Mucosa of gallbladder (tissue), 1 donor: ENCODE measurements around the gene SRF. TPM values are rescaled to one million over a fixed set of nuclear protein-coding genes. Genes with fewer than 3 reads are reported as not detected.
"Not testable (repeated sequence)": the region's sequence is repeated elsewhere in the genome, so short reads cannot be mapped to it uniquely, and the experiment has no call there.

ENCODE experiments used
- DNase-seq: peaks from one replicate; pipeline ENCODE4 v3.0.0-alpha.2; 2020; ENCODE audit warnings: low spot score
- total RNA-seq: library from RNA; stranded (reverse); gene quantifications from one replicate; pipeline ENCODE4 v1.2.1, GENCODE V29; 2021
- donor health status: DM: no; HTN: no; CAD: no.

Gene SRF
- 50.5 TPM for total RNA-seq

DNA sequence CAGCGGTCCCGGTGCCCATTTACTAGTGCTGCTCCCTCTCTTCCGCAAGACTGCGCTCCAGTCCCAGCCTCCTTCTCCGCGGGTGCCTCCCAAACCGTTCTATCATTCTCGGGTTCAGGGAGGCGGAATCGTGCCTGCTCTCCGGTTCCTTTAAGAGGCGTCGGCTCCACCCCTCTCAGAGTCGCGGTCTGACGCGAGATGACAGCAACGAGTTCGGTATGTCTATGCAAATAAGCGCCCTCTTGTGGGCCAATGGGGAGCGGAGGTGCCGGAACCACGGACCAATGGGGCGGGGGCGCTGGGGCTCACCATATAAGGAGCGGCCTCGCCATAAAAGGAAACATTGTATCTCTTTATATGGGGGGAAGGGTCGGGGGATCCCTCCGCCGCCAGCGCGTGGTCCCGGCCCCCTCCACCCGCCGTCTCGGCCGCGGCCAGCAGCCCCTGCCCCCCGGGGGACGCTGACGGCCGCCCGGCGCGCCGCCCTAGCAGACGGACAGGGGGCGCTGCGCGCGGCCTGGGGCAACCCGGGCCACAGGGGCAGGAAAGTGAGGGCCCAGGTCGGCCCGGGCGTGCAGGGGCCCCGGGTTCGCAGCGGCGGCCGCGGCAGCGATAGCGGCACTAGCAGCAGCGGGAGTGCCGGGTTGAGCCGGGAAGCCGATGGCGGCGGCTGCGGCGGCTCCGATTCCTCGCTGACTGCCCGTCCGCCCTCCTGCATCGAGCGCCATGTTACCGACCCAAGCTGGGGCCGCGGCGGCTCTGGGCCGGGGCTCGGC, at the start of gene SRF:
SRF (plus strand) TSS at position 339 of the 776 bp plus-strand sequence; CDS start at position 727, 388 bp downstream.
- peak; percentile 100 for DNase-seq

DNA sequence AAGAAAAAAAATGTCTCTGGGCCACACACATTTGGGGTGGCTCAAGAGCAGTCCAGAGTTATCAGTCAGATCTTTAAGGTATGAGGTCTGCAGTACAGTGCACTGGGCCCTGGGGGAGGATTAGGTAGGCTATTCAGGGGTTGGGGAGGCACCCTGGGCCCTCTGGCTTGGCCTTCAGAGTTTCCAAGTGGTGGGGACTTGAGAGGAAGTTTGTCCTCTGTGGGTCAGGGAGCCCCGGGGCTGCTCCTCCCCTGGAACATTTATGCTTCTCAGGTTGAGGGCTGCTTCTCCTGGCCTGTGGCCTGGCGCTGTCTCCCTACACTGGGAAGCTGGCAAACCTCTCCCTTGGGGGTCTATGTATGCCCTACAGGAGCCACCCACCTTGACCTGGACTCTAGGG, 48.9 kb upstream of the SRF start:
- DNase-seq = no peak

DNA sequence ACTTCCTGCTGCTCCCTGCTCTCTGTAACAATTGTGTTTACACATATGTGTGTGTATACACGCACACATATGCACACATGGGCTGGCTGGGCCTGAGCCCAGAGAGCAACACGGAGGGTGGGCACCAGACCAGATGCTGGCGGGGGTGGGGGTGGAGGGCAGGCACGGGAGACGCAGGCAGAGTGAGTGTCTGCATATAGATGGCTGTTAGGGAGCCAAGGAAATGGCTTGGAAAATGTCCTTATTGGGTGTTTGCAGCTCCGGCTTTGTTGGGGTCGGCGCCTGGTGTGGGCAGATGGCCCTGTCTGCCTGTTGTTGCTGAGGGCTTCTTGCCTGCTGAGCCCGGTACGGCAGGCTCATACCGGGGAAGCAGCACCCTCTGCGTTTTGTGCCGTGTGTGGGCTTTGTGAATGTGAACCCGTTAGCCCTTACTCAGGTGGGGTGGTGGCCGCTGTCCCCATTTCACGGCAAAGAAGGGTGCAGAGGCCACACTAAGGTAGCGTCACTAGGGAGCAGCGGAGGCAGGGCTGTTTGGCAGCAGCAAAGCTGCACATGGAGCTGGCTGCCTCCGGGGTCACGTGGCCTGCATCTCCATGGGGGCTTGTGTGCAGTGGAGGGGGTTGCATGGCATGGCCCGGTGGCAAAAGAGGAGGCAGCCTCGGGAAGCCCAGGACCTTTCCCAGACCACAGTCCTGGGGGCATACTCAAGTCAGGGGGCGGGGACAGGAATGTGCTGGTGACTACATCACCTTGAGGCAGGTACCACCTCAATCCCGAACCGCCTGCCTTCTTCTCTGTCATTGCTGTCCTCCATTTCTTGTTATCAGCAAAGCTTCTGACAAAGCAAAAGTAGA, 47.4 kb upstream of the SRF start:
- DNase-seq = no peak

DNA sequence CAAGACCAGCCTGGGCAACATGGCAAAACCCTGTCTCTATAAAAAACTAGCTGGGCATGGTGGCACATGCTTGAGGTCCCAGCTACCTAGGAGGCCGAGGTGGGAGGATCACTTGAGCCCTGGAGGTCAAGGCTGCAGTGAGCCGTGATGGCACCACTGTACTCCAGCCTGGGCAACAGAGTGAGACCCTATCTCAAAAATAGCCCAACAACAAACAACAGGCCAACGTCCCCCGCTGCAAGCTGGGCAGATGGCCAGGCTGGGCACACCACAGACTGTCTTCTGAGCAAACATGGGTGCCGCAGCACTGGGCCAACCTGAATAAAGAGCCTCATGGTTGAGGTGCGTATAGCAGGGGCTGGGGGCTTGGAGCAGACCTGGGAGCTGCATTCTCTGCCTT, 46.6 kb upstream of the SRF start:
- DNase-seq = no peak

DNA sequence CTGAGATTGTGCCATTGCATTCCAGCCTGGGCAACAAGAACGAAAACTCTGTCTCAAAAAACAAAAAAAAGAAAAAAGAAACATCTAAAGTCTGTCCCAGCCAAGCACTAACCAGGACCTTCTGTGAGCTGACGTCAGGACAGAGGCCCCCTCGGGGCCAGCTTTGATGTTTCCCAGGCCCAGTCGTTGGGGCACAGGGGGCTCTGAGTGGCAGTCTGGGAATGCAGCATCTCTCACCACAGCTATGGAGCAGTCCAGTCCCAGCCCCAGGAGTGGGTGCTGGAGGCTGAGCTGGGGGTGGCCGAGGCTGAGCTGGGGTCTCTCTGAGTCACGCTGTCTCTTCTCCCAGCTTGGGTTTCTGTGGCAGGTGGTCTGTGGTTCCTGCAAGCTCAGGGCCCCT, 46.0 kb upstream of the SRF start:
- peak; percentile 44 for DNase-seq

DNA sequence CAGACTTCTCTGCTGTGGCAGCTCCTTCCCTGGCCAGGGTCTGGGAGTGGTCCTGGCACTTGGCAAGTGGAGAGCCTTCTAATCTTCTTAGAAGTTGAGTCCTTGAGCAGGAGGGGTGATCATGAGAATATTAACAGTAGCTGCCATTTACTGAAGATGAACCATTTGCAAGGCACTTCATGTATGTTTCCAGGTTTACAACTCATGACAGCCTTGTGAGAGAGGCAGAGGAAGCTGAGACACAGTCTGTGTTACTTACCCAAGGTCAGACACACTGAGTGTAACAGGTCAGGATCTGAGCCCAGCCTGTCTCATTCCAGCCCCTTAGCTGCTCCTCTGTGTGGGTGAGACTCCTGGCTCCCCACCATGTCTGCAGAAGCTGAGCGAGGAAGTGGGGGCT, 45.5 kb upstream of the SRF start:
- no peak for DNase-seq

DNA sequence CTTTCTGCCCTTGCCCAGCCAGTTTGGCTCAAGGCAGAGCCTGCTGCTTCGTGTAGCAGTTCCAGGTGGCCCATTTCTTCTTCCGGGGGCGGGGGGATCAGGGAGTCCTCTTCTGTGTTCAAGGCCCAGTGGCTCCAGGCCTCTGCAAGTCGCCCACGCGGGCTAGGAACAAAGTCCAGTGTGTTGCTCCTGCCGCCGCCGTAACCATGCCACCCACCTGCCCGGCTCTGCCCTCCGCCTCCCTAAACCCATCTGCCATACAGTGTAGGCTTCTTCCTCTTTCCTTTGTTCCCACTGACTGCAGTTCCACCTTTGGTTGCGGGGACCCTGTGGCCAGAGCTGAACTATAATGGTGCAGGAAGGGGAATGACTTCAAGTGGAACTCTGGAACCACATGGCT, 43.9 kb upstream of the SRF start:
- no peak for DNase-seq

DNA sequence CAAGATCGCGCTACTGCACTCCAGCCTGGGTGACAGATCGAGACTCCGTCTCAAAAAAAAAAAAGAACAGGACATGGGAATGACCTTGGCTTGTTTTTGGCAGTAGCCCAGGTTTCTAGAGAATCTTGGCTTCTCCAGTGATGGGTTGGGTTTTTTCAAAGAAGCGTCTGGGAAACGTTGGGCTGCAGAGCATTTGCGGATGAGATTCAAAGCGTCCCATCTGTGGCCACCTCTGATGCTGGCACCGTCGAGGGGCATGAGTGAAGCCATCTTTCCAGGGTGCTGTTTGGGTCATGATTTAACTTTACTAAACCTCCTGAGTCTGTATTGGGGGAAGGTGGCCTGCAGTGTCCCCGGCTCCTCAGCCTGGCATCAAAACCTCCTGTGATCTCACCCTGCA, 43.2 kb upstream of the SRF start:
- peak; percentile 64 for DNase-seq

DNA sequence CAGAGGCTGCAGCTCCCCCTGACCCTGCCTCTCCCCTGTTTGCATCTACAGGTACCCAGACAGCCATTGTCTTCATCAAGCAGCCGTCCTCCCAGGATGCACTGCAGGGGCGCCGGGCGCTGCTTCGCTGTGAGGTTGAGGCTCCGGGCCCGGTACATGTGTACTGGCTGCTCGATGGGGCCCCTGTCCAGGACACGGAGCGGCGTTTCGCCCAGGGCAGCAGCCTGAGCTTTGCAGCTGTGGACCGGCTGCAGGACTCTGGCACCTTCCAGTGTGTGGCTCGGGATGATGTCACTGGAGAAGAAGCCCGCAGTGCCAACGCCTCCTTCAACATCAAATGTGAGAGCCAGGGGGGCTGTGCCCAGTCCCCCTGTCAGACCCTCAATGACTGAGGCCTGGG, 42.1 kb upstream of the SRF start:
- no peak for DNase-seq

DNA sequence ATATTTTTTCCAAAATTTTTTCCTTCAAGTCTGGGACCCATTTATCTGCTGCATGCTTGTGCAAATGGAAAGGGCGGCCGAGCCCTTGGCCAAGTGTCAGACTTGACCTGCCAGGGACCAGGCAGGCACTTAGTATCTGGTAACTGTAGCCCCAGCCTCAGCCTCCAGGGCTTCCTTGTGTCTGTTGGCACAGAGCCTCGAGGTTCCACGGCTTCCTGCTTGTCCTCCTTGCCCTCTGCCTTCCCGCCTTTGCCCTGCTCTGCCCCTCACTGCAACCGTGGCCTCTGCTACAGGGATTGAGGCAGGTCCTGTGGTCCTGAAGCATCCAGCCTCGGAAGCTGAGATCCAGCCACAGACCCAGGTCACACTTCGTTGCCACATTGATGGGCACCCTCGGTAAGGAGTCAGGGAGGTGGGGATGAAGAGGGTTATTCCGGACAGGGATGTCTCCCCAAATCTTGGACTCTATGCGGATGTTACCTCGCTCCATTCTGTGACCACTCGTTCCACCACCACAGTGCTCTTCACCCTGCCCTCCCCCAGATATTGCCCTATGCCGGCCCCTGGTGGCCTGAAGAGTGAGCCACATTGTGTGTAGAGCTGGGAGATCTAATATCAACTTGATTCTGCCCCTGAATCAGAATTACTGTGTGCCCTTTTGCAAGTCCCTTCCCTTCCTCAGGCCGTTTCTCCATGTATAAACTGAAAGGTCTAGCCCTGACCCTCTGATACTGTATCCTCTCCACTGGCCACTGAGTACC, 41.5 kb upstream of the SRF start:
- DNase-seq = no peak

DNA sequence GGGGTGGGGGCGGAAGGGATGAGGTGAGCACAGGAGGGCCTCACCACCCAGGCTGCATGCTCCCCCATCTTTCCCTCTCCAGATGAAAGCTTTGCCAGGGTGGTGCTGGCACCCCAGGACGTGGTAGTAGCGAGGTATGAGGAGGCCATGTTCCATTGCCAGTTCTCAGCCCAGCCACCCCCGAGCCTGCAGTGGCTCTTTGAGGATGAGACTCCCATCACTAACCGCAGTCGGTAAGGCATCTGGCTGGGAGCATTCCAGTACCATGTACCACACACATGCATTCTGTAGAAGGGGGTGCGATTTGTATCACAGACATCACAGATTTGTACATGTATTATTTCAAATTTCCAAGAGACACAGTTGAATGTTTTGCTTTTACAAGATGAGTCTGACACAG, 40.6 kb upstream of the SRF start:
- DNase-seq = no peak

DNA sequence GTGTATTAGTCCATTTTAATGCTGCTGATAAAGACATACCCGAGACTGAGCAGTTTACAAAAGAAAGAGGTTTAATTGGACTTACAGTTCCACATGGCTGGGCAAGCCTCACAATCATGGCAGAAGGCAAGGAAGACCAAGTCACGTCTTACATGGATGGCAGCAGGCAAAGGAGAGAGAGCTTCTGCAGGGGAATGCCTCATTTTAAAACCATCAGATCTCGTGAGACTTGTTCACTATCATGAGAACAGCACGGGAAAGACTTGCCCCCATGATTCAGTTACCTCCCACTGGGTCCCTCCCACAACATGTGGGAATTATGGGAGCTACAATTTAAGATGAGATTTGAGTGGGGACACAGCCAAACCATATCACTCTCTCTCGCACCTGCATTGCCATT, 39.7 kb upstream of the SRF start:
- DNase-seq = not testable (repeated sequence)

DNA sequence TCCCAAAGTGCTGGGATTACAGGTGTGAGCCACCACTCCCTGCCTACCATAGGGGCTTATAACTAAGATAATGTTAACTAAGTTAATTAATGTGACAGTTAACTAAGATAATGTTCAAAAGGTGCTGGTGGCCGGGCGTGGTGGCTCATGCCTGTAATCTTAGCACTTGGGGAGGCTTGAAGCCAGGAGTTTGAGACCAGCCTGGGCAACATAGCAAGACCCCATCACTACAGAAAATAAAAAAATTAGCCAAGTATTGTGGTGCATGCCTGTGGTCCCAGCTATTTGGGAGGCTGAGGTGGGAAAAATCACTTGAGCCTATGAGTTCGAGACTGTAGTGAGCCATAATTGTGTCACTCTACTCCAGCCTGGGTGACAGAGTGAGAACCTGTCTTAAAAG, 32.8 kb upstream of the SRF start:
- DNase-seq = no peak

DNA sequence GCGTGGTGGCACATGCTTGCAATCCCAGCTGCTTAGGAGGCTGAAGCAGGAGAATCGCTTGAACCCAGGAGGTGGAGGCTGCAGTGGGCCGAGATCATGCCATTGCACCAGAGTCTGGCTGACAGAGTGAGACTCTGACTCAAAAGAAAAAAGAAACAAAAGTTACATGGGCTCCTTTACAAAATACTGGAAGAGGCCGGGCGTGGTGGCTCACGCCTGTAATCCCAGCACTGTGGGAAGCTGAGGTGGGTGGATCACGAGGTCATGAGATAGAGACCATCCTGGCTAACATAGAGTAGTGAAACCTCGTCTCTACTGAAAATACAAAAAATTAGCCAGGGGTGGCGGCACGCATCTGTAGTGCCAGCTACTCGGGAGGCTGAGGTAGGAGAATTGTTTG, 31.1 kb upstream of the SRF start:
- DNase-seq = not testable (repeated sequence)

DNA sequence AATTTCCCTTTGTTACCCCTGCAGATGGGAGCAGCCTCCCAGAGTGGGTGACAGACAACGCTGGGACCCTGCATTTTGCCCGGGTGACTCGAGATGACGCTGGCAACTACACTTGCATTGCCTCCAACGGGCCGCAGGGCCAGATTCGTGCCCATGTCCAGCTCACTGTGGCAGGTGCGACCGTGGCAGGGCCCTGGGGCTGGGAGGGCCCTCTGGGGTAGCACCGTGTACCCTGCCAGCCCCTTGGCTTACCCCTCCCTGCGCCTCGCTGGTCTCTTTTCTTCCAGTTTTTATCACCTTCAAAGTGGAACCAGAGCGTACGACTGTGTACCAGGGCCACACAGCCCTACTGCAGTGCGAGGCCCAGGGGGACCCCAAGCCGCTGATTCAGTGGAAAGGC, 29.4 kb upstream of the SRF start:
- no peak for DNase-seq

DNA sequence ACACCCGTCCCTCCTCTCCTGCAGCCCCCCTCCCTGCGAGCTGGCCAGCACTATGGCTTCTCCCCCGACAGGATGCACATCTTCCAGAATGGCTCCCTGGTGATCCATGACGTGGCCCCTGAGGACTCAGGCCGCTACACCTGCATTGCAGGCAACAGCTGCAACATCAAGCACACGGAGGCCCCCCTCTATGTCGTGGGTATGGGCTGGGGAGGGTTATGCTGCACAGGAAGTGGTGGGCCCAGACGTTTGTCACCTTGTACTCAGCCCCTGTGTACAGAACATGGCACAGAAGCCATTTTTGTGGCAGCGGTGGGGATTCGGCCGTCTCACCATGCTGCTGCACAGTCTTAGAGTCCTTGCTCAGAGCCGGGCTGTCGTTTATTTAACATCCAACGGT, 29.0 kb upstream of the SRF start:
- DNase-seq = no peak

DNA sequence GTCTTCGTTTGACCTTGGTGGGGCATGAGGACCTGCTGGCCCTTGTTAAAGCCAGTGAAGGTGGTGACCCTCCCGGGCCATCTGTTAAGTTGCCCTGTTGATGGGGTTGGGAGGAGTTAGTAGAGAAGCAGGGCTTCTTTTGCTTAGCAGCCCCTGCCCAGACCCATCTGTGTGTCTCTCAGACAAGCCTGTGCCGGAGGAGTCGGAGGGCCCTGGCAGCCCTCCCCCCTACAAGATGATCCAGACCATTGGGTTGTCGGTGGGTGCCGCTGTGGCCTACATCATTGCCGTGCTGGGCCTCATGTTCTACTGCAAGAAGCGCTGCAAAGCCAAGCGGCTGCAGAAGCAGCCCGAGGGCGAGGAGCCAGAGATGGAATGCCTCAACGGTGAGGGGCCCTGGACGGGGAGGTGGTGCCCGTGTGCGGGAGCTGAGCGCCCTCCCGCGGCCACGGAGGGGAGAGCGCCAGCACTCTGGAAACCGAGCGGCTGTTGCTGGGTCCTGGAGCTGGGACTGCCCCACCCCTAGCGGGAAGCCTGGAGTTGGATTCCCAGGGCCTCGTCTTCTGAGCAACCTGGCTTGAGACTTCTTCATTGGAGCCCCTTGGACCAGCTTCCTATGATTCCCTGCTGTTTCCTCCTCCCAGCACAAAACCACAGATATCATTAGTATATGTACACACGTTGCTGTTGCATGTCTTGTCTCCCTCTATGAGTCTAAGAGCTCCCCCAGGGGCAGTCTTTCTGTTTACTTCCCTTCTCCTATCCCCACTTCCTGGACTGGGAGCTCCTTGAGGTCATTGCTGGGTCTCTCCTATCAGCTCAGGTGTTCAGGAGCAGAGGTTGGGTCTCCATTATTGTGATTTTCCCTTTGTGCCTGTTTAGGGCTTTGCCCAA, 27.6 kb upstream of the SRF start:
- peak; percentile 85 for DNase-seq

DNA sequence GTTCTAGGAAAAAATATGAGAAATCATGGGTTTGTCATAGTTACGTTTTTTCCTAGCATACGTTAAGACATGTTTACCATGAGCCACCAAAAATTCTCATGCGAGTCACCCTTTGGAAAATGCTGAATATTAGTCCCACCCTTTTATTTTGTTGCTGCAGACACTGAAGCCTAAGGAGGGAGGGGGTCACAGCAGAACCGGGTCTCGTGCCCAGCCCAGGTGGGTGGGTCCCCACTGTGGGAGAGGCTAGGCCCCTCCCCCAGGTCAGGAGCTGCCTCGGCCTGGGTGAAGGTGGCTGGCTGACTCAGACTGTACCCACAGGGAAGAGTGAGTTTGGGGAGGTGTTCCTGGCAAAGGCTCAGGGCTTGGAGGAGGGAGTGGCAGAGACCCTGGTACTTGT, 26.2 kb upstream of the SRF start:
- DNase-seq = no peak

DNA sequence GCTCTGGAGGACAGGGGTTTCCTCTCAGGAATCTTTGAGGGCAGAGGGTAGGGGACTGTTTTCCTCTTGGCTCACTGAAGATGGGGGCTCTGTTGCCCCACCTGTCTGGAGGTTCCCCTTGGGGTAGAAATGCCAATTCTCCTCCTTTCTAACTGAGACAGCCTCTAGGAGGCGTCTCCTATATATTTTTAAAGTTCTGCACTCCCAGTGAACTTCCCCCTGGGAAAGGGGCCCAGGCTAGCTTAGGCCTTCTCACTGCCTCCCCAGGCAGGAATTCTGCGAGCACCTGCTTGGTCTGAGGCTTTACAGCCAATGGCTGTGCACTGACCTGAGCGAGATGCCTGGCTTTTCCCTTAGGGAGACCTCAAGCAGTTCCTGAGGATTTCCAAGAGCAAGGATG, 24.8 kb upstream of the SRF start:
- no peak for DNase-seq

DNA sequence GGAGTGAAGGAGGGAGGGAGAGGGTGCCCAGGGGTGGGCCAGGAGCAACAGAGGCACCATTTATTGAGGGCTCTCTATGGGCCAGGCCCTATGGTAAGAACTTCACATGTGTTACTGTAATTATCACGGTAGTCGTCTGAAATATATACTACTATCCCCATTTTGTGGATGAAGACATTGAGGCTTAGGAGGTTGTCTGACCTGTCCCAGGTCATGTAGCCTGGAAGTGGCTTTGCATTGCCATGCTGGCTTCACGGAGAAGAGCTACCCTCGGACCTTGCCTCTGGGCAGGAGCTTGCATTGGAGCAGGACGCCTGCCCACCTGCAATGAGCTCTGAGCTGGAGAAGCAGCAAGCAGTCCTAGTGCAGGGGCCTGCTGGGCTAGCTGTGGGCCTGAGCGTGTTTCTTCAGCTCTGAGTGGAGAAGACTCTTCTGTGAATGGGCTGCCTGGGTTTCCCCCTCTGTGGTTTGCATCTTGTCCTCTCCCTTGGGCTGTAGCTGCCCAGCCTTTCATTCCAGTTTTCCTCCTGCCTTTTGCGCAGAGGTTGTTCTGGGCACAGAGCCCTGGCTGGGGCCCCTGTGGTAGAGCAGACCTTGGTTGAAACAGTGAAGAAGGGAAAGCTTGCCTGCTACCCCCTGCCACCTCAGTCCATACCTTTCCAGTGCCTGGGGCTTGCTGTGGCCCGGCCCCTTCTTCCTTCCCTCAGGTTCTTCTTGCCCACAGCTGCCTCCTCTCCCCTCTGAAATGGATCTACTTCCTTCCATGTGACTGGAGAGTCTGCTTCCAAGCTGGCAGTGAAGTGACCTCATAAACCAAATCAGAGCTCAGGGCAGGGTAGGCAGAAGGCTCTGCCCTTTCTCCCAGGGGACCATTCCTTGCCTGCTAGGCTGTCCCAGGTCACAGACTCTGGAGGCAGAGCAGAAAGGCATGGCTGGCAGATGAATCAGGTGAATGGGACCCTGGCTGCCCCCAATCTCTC, 24.1 kb upstream of the SRF start:
- no peak for DNase-seq
